Measurements from ENCODE around the gene TFF2.

TFF2 gene

GRCh38 chr21:42321231-42321630 lies 29.6 kb downstream of the TFF2 start:
- no peak for DNase-seq

GRCh38 chr21:42320791-42321190 lies 30.0 kb downstream of the TFF2 start:
- no peak for DNase-seq

GRCh38 chr21:42319851-42320572 lies 30.8 kb downstream of the TFF2 start:
- no peak for DNase-seq

- DNase-seq, result no peak
Measured at GRCh38 chr21:42319376-42319775, 31.4 kb downstream of the TFF2 start.

GRCh38 chr21:42317826-42318746 lies 32.7 kb downstream of the TFF2 start:
- DNase-seq, result no peak

GRCh38 chr21:42317341-42317741 lies 33.5 kb downstream of the TFF2 start:
- no peak for DNase-seq

GRCh38 chr21:42316891-42317290 lies 33.9 kb downstream of the TFF2 start:
- no peak for DNase-seq

GRCh38 chr21:42315296-42315891 lies 35.4 kb downstream of the TFF2 start, which contains the start of gene TFF3:
Gene TFF3 (minus strand): TSS chr21:42315409. CDS start chr21:42315374, 35 bp downstream.
- no peak for DNase-seq

GRCh38 chr21:42314616-42315295 lies 36.0 kb downstream of the TFF2 start:
- DNase-seq, result no peak

GRCh38 chr21:42313501-42313969 lies 37.3 kb downstream of the TFF2 start:
- no peak for DNase-seq

- DNase-seq, result no peak
Measured at GRCh38 chr21:42312626-42313104, 38.1 kb downstream of the TFF2 start.

GRCh38 chr21:42311816-42312625 lies 38.8 kb downstream of the TFF2 start:
- no peak for DNase-seq

GRCh38 chr21:42311160-42311559 lies 39.6 kb downstream of the TFF2 start:
- no peak for DNase-seq

GRCh38 chr21:42310411-42311001 lies 40.3 kb downstream of the TFF2 start:
- no peak for DNase-seq

GRCh38 chr21:42309753-42310213 lies 41.0 kb downstream of the TFF2 start:
- DNase-seq, result peak in 33 of 56 donors; percentile 4 to 74 (median 32)

GRCh38 chr21:42308914-42309752 lies 41.7 kb downstream of the TFF2 start:
- no peak for DNase-seq

- DNase-seq, result no peak
Measured at GRCh38 chr21:42308161-42308913, 42.5 kb downstream of the TFF2 start.

- DNase-seq, result no peak
Measured at GRCh38 chr21:42307106-42307505, 43.7 kb downstream of the TFF2 start.

All from amygdala (tissue), 56 donors.